Measurements from ENCODE around the gene ABCC5. TPM values are rescaled to one million over a fixed set of nuclear protein-coding genes. Genes with fewer than 3 reads are reported as not detected.

The ABCC5 gene
- total and polyA plus RNA-seq, 2 donors from 2014 or later = 31.9 to 39.3 TPM

DNA sequence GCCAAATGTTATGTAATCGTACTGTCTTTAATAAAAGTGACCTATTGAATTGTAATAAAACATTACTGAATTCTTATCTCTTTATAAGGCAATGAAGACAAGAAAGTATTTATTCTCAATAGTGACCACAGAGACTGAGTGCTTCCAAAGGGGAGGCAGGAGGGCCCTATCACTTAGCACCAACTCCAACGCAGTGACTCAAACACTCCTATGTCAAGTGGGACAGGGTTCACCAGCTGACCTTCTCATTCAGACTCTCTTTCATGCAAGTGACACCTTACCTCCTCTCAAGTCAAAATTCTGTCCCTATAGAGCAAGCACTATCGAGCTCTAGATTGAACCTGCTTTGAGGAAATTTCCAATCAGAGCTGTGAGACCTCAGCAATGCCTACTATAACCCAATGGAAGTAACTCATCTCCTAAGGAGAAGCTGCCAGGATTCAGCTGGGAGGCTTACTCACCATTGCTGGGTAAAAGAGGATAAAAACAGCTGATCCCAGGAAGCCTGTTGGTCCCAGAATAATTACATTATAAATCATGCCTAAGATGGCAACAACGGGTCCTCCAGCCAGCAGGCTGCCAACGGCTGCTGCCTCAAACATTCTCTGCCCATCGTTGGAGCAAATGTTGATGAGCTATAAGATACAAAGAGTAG lies 35.6 kb downstream of the ABCC5 start:
- intact Hi-C loops (cut with DNase I) = no loop called here
- TF ChIP-seq, protein P1, sequence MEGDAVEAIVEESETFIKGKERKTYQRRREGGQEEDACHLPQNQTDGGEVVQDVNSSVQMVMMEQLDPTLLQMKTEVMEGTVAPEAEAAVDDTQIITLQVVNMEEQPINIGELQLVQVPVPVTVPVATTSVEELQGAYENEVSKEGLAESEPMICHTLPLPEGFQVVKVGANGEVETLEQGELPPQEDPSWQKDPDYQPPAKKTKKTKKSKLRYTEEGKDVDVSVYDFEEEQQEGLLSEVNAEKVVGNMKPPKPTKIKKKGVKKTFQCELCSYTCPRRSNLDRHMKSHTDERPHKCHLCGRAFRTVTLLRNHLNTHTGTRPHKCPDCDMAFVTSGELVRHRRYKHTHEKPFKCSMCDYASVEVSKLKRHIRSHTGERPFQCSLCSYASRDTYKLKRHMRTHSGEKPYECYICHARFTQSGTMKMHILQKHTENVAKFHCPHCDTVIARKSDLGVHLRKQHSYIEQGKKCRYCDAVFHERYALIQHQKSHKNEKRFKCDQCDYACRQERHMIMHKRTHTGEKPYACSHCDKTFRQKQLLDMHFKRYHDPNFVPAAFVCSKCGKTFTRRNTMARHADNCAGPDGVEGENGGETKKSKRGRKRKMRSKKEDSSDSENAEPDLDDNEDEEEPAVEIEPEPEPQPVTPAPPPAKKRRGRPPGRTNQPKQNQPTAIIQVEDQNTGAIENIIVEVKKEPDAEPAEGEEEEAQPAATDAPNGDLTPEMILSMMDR (IDR thresholded peaks at IDR 0.05; ENCODE audit: borderline replicate concordance, extremely low read depth, insufficient read depth) = no peak
- FAIRE-seq (no peak), DNase-seq (peak in 3 of 5 donors; percentile 22 to 39 (median 26))
- Histone ChIP-seq H3K4me1 (ENCODE audit: control insufficient read depth in 2 of 3, insufficient read depth in 2 of 3, low read depth in 1 of 3, low read length in 3 of 3) (no peaks in the 10 kb centered on the region), H3K27ac (ENCODE audit: low read depth in 2 of 2, low read length in 2 of 2) (no peak overlapping the region), H3K4me3 (ENCODE audit: low read length in 3 of 3) (no peak overlapping the region), H3K9ac (ENCODE audit: low read length in 3 of 3) (no peak overlapping the region), H3K27me3 (ENCODE audit: control insufficient read depth, insufficient read depth, low read length) (no peaks in the 10 kb centered on the region), H3K36me3 (ENCODE audit: control insufficient read depth in 2 of 3, insufficient read depth in 3 of 3, low read length in 3 of 3) (peaks cover 0 to 24% (median 13%) of the 10 kb centered on the region in 3 donors), H3K9me3 (ENCODE audit: control insufficient read depth in 2 of 3, insufficient read depth in 1 of 3, low read length in 3 of 3) (no peaks in the 10 kb centered on the region)

DNA sequence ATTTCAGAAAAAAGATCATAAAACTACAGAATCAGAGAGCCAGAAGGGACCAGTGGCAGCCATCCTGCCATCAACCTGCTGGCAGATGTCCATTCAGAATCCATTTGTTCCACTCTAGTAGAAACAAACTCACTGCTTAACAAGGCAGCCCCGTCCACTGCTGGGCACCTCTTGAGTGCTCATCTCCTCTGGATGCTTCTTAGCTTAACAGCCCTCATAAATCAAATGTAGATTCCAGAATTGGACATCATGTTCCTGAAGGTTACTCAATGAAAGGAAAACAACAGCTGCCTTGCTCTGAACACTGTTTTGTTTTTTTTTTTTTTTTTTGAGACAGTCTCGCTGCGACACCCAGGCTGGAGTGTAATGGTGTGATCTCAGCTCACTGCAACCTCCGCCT lies 37.3 kb downstream of the ABCC5 start:
- peak in 2 of 5 donors; percentile 45 to 65 for DNase-seq
- peaks cover 0 to 20% (median 10%) of the 10 kb centered on the region in 3 donors for H3K36me3 ChIP-seq (ENCODE audit: control insufficient read depth in 2 of 3, insufficient read depth in 3 of 3, low read length in 3 of 3)
- intact Hi-C loops (cut with DNase I) = no loop called here
- H3K9ac ChIP-seq (ENCODE audit: low read length in 3 of 3) = no peak overlapping the region
- FAIRE-seq = no peak
- H3K27ac ChIP-seq (ENCODE audit: low read depth in 2 of 2, low read length in 2 of 2) = no peak overlapping the region
- TF ChIP-seq, protein P1 (IDR thresholded peaks at IDR 0.05; ENCODE audit: borderline replicate concordance, extremely low read depth, insufficient read depth) = no peak
- H3K9me3 ChIP-seq (ENCODE audit: control insufficient read depth in 2 of 3, insufficient read depth in 1 of 3, low read length in 3 of 3) = no peaks in the 10 kb centered on the region
- H3K27me3 ChIP-seq (ENCODE audit: control insufficient read depth, insufficient read depth, low read length) = no peaks in the 10 kb centered on the region
- H3K4me3 ChIP-seq (ENCODE audit: low read length in 3 of 3) = no peak overlapping the region
- no peaks in the 10 kb centered on the region for H3K4me1 ChIP-seq (ENCODE audit: control insufficient read depth in 2 of 3, insufficient read depth in 2 of 3, low read depth in 1 of 3, low read length in 3 of 3)

DNA sequence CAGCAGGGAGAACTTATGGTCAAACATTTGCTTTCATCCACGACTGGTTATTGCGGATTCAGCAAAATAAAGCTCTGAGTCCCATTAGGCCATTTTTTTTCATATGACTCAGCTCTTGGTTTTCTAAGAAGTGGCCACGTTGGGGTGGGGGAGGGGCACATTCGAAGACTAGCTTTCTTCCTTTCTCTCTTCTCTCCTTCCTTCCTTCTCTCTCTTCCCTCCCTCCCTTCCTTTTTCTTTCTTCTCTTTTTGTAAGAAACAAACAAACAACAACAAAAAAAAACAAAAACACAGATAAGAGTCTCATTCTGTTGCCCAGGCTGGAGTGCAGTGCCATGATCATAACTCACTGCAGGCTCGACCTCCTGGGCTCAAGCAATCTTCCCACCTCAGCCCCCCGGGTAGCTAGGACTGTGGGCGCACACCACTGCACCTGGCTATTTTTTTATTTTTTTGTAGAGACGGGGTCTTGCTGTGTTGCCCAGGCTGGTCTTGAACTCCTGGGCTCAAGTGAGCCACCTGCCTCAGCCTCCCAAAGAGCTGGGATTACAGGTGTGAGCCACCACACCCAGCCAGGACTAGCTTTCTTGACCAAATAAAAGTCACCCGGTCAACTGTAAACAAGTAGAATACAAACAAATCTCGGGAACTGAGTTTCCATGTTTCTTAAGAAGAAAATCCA lies 41.6 kb downstream of the ABCC5 start:
- no peak overlapping the region for H3K27ac ChIP-seq (ENCODE audit: low read depth in 2 of 2, low read length in 2 of 2)
- H3K27me3 ChIP-seq (ENCODE audit: control insufficient read depth, insufficient read depth, low read length) = no peaks in the 10 kb centered on the region
- DNase-seq = no peak
- no peak for FAIRE-seq
- H3K4me3 ChIP-seq (ENCODE audit: low read length in 3 of 3) = no peak overlapping the region
- no peaks in the 10 kb centered on the region for H3K4me1 ChIP-seq (ENCODE audit: control insufficient read depth in 2 of 3, insufficient read depth in 2 of 3, low read depth in 1 of 3, low read length in 3 of 3)
- H3K9me3 ChIP-seq (ENCODE audit: control insufficient read depth in 2 of 3, insufficient read depth in 1 of 3, low read length in 3 of 3) = no peaks in the 10 kb centered on the region
- intact Hi-C loops (cut with DNase I) = no loop called here
- H3K36me3 ChIP-seq (ENCODE audit: control insufficient read depth in 2 of 3, insufficient read depth in 3 of 3, low read length in 3 of 3) = peaks cover 0 to 17% (median 5%) of the 10 kb centered on the region in 3 donors
- TF ChIP-seq, protein P1 (IDR thresholded peaks at IDR 0.05; ENCODE audit: borderline replicate concordance, extremely low read depth, insufficient read depth) = no peak
- H3K9ac ChIP-seq (ENCODE audit: low read length in 3 of 3) = no peak overlapping the region

Measured in kidney (tissue), 14 donors.